ENCODE data around the gene KLHL6. TPM values are rescaled to one million over a fixed set of nuclear protein-coding genes. Genes with fewer than 3 reads are reported as not detected.
A peak's percentile ranks its signal among the peaks of the same experiment; 100 is the strongest.

Gene KLHL6
- total and polyA plus RNA-seq, 4 donors, result 0.42 to 3.8 (median 1.0) TPM

DNA sequence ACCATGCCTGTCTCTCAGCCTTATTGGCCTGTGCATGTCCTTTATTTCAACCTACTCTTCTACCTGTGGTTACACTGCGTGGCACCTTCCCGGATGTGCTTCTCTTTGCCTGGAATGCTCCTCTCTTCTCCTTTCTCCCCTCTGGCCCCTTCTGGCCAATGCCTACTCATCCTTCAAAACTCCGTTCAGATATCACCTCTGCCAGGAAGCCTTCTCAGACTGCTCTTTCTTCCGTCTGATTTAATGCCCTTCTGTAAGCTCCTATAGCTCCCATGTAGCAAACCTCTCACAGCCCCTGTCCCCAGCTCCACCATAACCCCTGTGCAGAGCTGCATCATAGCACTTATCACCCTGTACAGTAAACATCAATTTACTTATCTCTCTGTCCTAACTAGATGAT is 13.2 kb downstream of the KLHL6 start (continued):
- TF ChIP-seq GABPA (IDR thresholded peaks at IDR 0.05 in 1 of 2, conservative IDR thresholded peaks at IDR 0.05 in 1 of 2) (no peak), HNF4G (IDR thresholded peaks at IDR 0.05) (no peak), JUND (IDR thresholded peaks at IDR 0.05) (no peak), HNF4A (conservative IDR thresholded peaks at IDR 0.05) (no peak)
- TF ChIP-seq, protein P1, sequence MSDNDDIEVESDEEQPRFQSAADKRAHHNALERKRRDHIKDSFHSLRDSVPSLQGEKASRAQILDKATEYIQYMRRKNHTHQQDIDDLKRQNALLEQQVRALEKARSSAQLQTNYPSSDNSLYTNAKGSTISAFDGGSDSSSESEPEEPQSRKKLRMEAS (IDR thresholded peaks at IDR 0.05), result no peak

DNA sequence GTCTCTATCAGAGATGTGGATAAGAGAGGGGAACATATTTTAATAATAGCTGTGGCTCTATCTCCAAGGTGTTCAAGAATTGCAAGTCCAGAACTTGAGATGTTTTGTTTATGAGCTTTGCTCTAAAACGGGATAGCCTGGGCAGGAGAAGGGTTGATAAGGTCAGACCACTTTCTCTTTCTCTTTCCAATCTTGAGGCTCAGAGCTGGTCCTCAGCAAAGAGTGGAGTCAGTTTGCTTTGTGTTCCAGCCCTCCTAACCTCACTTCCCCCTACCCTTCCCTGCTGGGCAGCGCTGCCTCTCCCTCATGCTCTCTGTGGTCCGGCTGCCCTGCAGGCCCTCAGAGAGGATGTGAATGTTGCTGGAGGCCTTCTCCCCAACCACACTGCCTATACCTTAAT is 13.8 kb downstream of the KLHL6 start:
- Histone ChIP-seq H3K4me3 (ENCODE audit: low read depth in 1 of 3, low read length in 3 of 3) (no peak overlapping the region), H3K9ac (ENCODE audit: low read depth in 1 of 2, low read length in 2 of 2) (no peak overlapping the region), H3K4me1 (ENCODE audit: control insufficient read depth in 4 of 4, insufficient read depth in 4 of 4, low read length in 3 of 4) (peaks cover 0 to 4% (median 0%) of the 10 kb centered on the region in 4 donors), H3K27ac (ENCODE audit: low read depth in 1 of 2, low read length in 2 of 2) (no peak overlapping the region), H3K36me3 (ENCODE audit: control insufficient read depth in 4 of 4, insufficient read depth in 3 of 4, low read depth in 1 of 4, low read length in 3 of 4) (no peaks in the 10 kb centered on the region), H3K27me3 (ENCODE audit: control insufficient read depth in 4 of 4, insufficient read depth in 4 of 4, low read length in 3 of 4) (no peaks in the 10 kb centered on the region), H3K9me3 (ENCODE audit: control insufficient read depth in 4 of 4, low read length in 3 of 4) (no peaks in the 10 kb centered on the region)
- 59% methylated on average over 3 of the region's 3 CpGs for WGBS
- TF ChIP-seq FOXA2 (IDR thresholded peaks at IDR 0.05), result no peak
- peak; percentile 31 for TF ChIP-seq NR2F2 (IDR thresholded peaks at IDR 0.05)
- TF ChIP-seq, protein P2, sequence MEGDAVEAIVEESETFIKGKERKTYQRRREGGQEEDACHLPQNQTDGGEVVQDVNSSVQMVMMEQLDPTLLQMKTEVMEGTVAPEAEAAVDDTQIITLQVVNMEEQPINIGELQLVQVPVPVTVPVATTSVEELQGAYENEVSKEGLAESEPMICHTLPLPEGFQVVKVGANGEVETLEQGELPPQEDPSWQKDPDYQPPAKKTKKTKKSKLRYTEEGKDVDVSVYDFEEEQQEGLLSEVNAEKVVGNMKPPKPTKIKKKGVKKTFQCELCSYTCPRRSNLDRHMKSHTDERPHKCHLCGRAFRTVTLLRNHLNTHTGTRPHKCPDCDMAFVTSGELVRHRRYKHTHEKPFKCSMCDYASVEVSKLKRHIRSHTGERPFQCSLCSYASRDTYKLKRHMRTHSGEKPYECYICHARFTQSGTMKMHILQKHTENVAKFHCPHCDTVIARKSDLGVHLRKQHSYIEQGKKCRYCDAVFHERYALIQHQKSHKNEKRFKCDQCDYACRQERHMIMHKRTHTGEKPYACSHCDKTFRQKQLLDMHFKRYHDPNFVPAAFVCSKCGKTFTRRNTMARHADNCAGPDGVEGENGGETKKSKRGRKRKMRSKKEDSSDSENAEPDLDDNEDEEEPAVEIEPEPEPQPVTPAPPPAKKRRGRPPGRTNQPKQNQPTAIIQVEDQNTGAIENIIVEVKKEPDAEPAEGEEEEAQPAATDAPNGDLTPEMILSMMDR (IDR thresholded peaks at IDR 0.05; ENCODE audit: low read depth, low read length, missing input control), result no peak
- no peak for TF ChIP-seq SP1 (IDR thresholded peaks at IDR 0.05)
- DNase-seq (ENCODE audit: low spot score), result no peak

DNA sequence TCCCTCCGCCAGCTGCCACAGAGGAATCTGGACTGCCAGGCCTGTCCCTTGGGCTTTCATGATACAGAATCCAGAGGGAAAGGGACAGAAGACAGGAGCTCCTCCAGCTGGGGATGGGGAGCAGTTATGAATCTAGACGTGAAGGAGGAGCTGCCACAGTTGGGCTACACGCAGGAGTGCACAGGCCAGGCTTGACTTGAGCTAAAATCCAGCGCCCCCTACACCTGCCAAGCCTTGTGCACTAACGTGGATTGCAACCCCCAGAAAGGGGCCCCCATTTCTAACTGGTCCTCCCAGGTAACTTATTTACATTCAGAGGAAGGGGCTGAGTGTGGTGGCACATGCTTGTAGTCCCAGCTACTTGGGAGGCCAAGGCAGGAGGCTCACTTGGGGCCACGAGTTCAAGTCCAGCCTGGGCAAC is 14.3 kb downstream of the KLHL6 start:
- no peaks in the 10 kb centered on the region for H3K9me3 ChIP-seq (ENCODE audit: control insufficient read depth in 4 of 4, low read length in 3 of 4)
- TF ChIP-seq RAD21 (IDR thresholded peaks at IDR 0.05) (no peak), JUND (IDR thresholded peaks at IDR 0.05) (no peak), GABPA (IDR thresholded peaks at IDR 0.05 in 1 of 2, conservative IDR thresholded peaks at IDR 0.05 in 1 of 2) (no peak), RXRA (IDR thresholded peaks at IDR 0.05) (no peak), HNF4A (conservative IDR thresholded peaks at IDR 0.05) (no peak), SP1 (IDR thresholded peaks at IDR 0.05) (no peak), NR2F2 (IDR thresholded peaks at IDR 0.05) (no peak)
- TF ChIP-seq, protein P2 (IDR thresholded peaks at IDR 0.05; ENCODE audit: low read depth, low read length, missing input control), result no peak
- TF ChIP-seq, protein P3, sequence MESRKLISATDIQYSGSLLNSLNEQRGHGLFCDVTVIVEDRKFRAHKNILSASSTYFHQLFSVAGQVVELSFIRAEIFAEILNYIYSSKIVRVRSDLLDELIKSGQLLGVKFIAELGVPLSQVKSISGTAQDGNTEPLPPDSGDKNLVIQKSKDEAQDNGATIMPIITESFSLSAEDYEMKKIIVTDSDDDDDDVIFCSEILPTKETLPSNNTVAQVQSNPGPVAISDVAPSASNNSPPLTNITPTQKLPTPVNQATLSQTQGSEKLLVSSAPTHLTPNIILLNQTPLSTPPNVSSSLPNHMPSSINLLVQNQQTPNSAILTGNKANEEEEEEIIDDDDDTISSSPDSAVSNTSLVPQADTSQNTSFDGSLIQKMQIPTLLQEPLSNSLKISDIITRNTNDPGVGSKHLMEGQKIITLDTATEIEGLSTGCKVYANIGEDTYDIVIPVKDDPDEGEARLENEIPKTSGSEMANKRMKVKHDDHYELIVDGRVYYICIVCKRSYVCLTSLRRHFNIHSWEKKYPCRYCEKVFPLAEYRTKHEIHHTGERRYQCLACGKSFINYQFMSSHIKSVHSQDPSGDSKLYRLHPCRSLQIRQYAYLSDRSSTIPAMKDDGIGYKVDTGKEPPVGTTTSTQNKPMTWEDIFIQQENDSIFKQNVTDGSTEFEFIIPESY (IDR thresholded peaks at IDR 0.05), result no peak
- no peak overlapping the region for H3K27ac ChIP-seq (ENCODE audit: low read depth in 1 of 2, low read length in 2 of 2)
- H3K36me3 ChIP-seq (ENCODE audit: control insufficient read depth in 4 of 4, insufficient read depth in 3 of 4, low read depth in 1 of 4, low read length in 3 of 4), result no peaks in the 10 kb centered on the region
- 91% methylated on average over 6 of the region's 6 CpGs for WGBS
- peaks cover 0 to 4% (median 0%) of the 10 kb centered on the region in 4 donors for H3K4me1 ChIP-seq (ENCODE audit: control insufficient read depth in 4 of 4, insufficient read depth in 4 of 4, low read length in 3 of 4)
- no peak for DNase-seq (ENCODE audit: low spot score)
- no peaks in the 10 kb centered on the region for H3K27me3 ChIP-seq (ENCODE audit: control insufficient read depth in 4 of 4, insufficient read depth in 4 of 4, low read length in 3 of 4)
- no peak overlapping the region for H3K9ac ChIP-seq (ENCODE audit: low read depth in 1 of 2, low read length in 2 of 2)
- H3K4me3 ChIP-seq (ENCODE audit: low read depth in 1 of 3, low read length in 3 of 3), result no peak overlapping the region

All from liver (tissue), 9 donors.